ENCODE measurements around the gene S100A13. TPM values are rescaled to one million over a fixed set of nuclear protein-coding genes. Genes with fewer than 3 reads are reported as not detected.

The S100A13 gene
- total and polyA plus RNA-seq, 9 of the 15 experiments (the other 6 are each of a cell fraction or from before 2014, with no cell fraction given) = 41.9 to 129 (median 58.0) TPM

- TF ChIP-seq ARID3A (IDR thresholded peaks at IDR 0.05; ENCODE audit: borderline replicate concordance, low read depth, low read length) (peak; percentile 98; the same call in 1 of the 2 replicates), RNF219 (CRISPR knock-in tag; IDR thresholded peaks at IDR 0.05) (no peak), HDAC3 (IDR thresholded peaks at IDR 0.05; ENCODE audit: borderline replicate concordance, partially characterized antibody) (peak; percentile 93), PBX2 (CRISPR knock-in tag; IDR thresholded peaks at IDR 0.05; ENCODE audit: low read depth) (no peak), PBX2 (tag; conservative IDR thresholded peaks at IDR 0.05; ENCODE audit: low read depth) (no peak; the same call in none of the 2 replicates), ILF3 (IDR thresholded peaks at IDR 0.05; ENCODE audit: borderline replicate concordance) (peak; percentile 86; the same call in 1 of the 2 replicates), NCOA1 (IDR thresholded peaks at IDR 0.05; ENCODE audit: low read depth) (no peak), HDAC1 (IDR thresholded peaks at IDR 0.05) (peak; percentile 84 to 88), NFIC (IDR thresholded peaks at IDR 0.05) (peak; percentile 86), ZBTB1 (CRISPR knock-in tag; IDR thresholded peaks at IDR 0.05; ENCODE audit: borderline replicate concordance, low read depth) (0 out of 2 replicates have a peak, but pooled peaks have one; percentile 20), FOXK1 (CRISPR knock-in tag; IDR thresholded peaks at IDR 0.05; ENCODE audit: borderline replicate concordance) (peak; percentile 59; the same call in 1 of the 2 replicates), ZNF134 (CRISPR knock-in tag; conservative IDR thresholded peaks at IDR 0.05) (peak; percentile 56), ARID4B (CRISPR knock-in tag; IDR thresholded peaks at IDR 0.05) (peak; percentile 8; the same call in 1 of the 2 replicates)
Measured at GRCh38 chr1:153670859-153671627, 43.7 kb upstream of the S100A13 start, which contains the start of gene ILF2 (continued).

Measured in K562 (cell line).